HCT116 (cell line): ENCODE results near the gene NUP133. TPM values are rescaled to one million over a fixed set of nuclear protein-coding genes. Genes with fewer than 3 reads are reported as not detected.

Experiments
- ATAC-seq: fragments of 200-7000 bp; cut with Tn5 transposase; 2 replicates; pipeline ENCODE4 v1.9.1; 2020; ENCODE audit warnings: mild to moderate bottlenecking, moderate library complexity
- BruUV-seq: library from RNA; stranded (reverse); fragments of 400-500 nt; replicated peaks from 2 replicates; lab custom pipeline; 2021; lab: Mats Ljungman, UMichigan
- CTCF ChIA-PET: fragments of 300-600 bp; sonication (Branson Sonifier 250); formaldehyde crosslinking; loops from one replicate; lab custom pipeline; 2021; ENCODE audit warnings: antibody characterized with exemption; lab: Charles Lee
- POLR2A ChIA-PET: fragments of 300-600, 350-600 bp; sonication (Branson Sonifier 250); formaldehyde crosslinking; loops from one replicate; lab custom pipeline; 2021; ENCODE audit warnings: antibody characterized with exemption; lab: Charles Lee
- RAD21 ChIA-PET, 2 experiments: fragments of 300-600 bp; sonication (Branson Sonifier 250); formaldehyde crosslinking; loops; one replicate each; lab custom pipeline; 2023; ENCODE audit warnings: low total read pairs in 2 of 2; ENCODE audit not compliant: uncharacterized antibody in 2 of 2, unreplicated experiment in 2 of 2, low non-redundant PET in 1 of 2; lab: Charles Lee
- DNase-seq: peaks from one replicate; pipeline ENCODE4 v3.0.0-alpha.2; 2010; ENCODE audit warnings: low read depth, low spot score
- H2AFZ ChIP-seq: fragments of 200-600 bp; shearing (Covaris generic), sonication (generic); 2 replicates; pipeline ENCODE4 v1.6.1; 2017; ENCODE audit warnings: low read depth, mixed run types, mixed read lengths, antibody characterized with exemption, low read length; ENCODE audit not compliant: poor library complexity, severe bottlenecking
- H3K27ac ChIP-seq: 2 replicates; pipeline ENCODE4 v1.5.1; 2012; ENCODE audit warnings: low read depth, low read length
- H3K27me3 ChIP-seq: fragments of 200-600 bp; sonication (generic); 2 replicates; pipeline ENCODE4 v1.6.1; 2016; ENCODE audit warnings: mixed run types, low read length, mixed read lengths; ENCODE audit not compliant: insufficient read depth
- H3K36me3 ChIP-seq, 2 experiments: fragments of 200-500 bp in 1 of 2; fragments of 200-600 bp in 1 of 2; sonication (Bioruptor generic) in 1 of 2; sonication (generic) in 1 of 2; 2 replicates each; pipeline versions ENCODE4 v1.5.1 to v1.6.1; 2014 to 2016; ENCODE audit warnings: low read length in 2 of 2, inconsistent platforms in 1 of 2, mixed read lengths in 1 of 2, mixed run types in 1 of 2; ENCODE audit not compliant: insufficient read depth in 2 of 2, control insufficient read depth in 1 of 2
- H3K4me1 ChIP-seq, 2 experiments: fragments of 200-600 bp in 1 of 2; sonication (generic) in 1 of 2; 2 replicates each; pipeline versions ENCODE4 v1.5.1 to v1.6.1; 2012 to 2017; ENCODE audit warnings: low read length in 2 of 2, inconsistent platforms in 1 of 2, mild to moderate bottlenecking in 1 of 2, mixed read lengths in 1 of 2, mixed run types in 1 of 2, moderate library complexity in 1 of 2; ENCODE audit not compliant: insufficient read depth in 2 of 2, control insufficient read depth in 1 of 2
- H3K4me2 ChIP-seq: fragments of 200-600 bp; sonication (generic); 2 replicates; pipeline ENCODE4 v1.6.1; 2017; ENCODE audit warnings: mixed run types, low read length, mixed read lengths
- H3K4me3 ChIP-seq, 2 experiments: fragments of 200-600 bp in 1 of 2; sonication (generic) in 1 of 2; replicated peaks in 1 of 2; 2 replicates each; pipeline ENCODE4 v1.5.1; 2011 to 2016; ENCODE audit warnings: low read length in 2 of 2, control low read depth in 1 of 2, low read depth in 1 of 2, mild to moderate bottlenecking in 1 of 2, mixed read lengths in 1 of 2, mixed run types in 1 of 2
- H3K79me2 ChIP-seq: fragments of 200-600 bp; sonication (generic); 2 replicates; pipeline ENCODE4 v1.6.1; 2017; ENCODE audit warnings: mild to moderate bottlenecking, mixed run types, low read length, moderate library complexity, mixed read lengths; ENCODE audit not compliant: insufficient read depth
- H3K9ac ChIP-seq: fragments of 200-600 bp; sonication (generic); 2 replicates; pipeline ENCODE4 v1.6.1; 2016; ENCODE audit warnings: low read length, mixed read lengths
- H3K9me2 ChIP-seq: fragments of 200-600 bp; sonication (generic), shearing (Covaris generic); 2 replicates; pipeline ENCODE4 v1.6.1; 2017; ENCODE audit warnings: mixed run types, mild to moderate bottlenecking, moderate library complexity; ENCODE audit not compliant: insufficient read depth
- H3K9me3 ChIP-seq, 2 experiments: fragments of 200-500 bp in 1 of 2; fragments of 200-600 bp in 1 of 2; sonication (Bioruptor generic) in 1 of 2; sonication (generic) in 1 of 2; 2 replicates each; pipeline ENCODE4 v1.6.1; 2014 to 2017; ENCODE audit warnings: low read length in 2 of 2, mixed read lengths in 2 of 2, inconsistent platforms in 1 of 2, low read depth in 1 of 2, mild to moderate bottlenecking in 1 of 2, mixed run types in 1 of 2, moderate library complexity in 1 of 2; ENCODE audit not compliant: control insufficient read depth in 1 of 2, insufficient read depth in 1 of 2
- H4K20me1 ChIP-seq: fragments of 200-600 bp; sonication (generic), shearing (Covaris generic); 2 replicates; pipeline ENCODE4 v1.6.1; 2017; ENCODE audit warnings: mixed run types, mild to moderate bottlenecking, moderate library complexity; ENCODE audit not compliant: insufficient read depth
- CBX3 ChIP-seq: IDR thresholded peaks from 2 replicates; pipeline ENCODE4 v1.6.1; 2012; ENCODE audit warnings: low read depth
- ELF1 ChIP-seq: IDR thresholded peaks from 2 replicates; pipeline ENCODE4 v1.6.1; 2012; ENCODE audit warnings: low read depth, borderline replicate concordance
- FOSL1 ChIP-seq: IDR thresholded peaks from 2 replicates; pipeline ENCODE4 v1.6.1; 2012; ENCODE audit warnings: low read depth
- JUND ChIP-seq: IDR thresholded peaks from 2 replicates; pipeline ENCODE4 v1.6.1; 2012
- POLR2AphosphoS5 ChIP-seq: IDR thresholded peaks from 2 replicates; pipeline ENCODE4 v1.6.1; 2011; ENCODE audit warnings: mild to moderate bottlenecking, low read depth, low read length, moderate library complexity
- RAD21 ChIP-seq: IDR thresholded peaks from 2 replicates; pipeline ENCODE4 v1.6.1; 2012; ENCODE audit warnings: low read depth, mild to moderate bottlenecking
- SP1 ChIP-seq: IDR thresholded peaks from 2 replicates; pipeline ENCODE4 v1.6.1; 2012; ENCODE audit warnings: low read depth
- SRF ChIP-seq: IDR thresholded peaks from 2 replicates; pipeline ENCODE4 v1.6.1; 2012; ENCODE audit warnings: low read depth
- ZNF274 ChIP-seq: fragments of 200-500 bp; sonication (Bioruptor generic); IDR thresholded peaks from 2 replicates; pipeline ENCODE4 v1.6.1; 2014; ENCODE audit warnings: mild to moderate bottlenecking, low read depth, low read length, inconsistent platforms
- intact Hi-C: fragments of 100-400 bp; cut with micrococcal nuclease; formaldehyde crosslinking; loops from 2 replicates; pipeline ENCODE4 v1.10.0; 2022
- total RNA-seq: library from RNA; stranded (reverse); gene quantifications from one replicate; pipeline ENCODE4 v1.2.1, GENCODE V29; 2021; ENCODE audit not compliant: unreplicated experiment
- TF ChIP-seq, protein P1 (sequence below): IDR thresholded peaks from 2 replicates; pipeline ENCODE4 v1.6.1; 2012
- TF ChIP-seq, protein P2 (sequence below): IDR thresholded peaks from 2 replicates; pipeline ENCODE4 v1.6.1; 2011; ENCODE audit warnings: mild to moderate bottlenecking, low read length, moderate library complexity; ENCODE audit not compliant: insufficient replicate concordance; ENCODE audit errors: extremely low read depth
- TF ChIP-seq, protein P3 (sequence below), 3 experiments: fragments of 200-600 bp in 1 of 3; sonication (generic) in 1 of 3; IDR thresholded peaks in 2 of 3; conservative IDR thresholded peaks in 1 of 3; 2 replicates each; pipeline ENCODE4 v1.5.1; 2012 to 2017; ENCODE audit warnings: low read depth in 2 of 3, low read length in 2 of 3, antibody characterized with exemption in 1 of 3, borderline replicate concordance in 1 of 3, control low read depth in 1 of 3, mild to moderate bottlenecking in 1 of 3, mixed read lengths in 1 of 3, mixed run types in 1 of 3, moderate library complexity in 1 of 3; ENCODE audit not compliant: insufficient read depth in 1 of 3
- TF ChIP-seq, protein P4 (sequence below): IDR thresholded peaks from 2 replicates; pipeline ENCODE4 v1.6.1; 2012
- TF ChIP-seq, protein P5 (sequence below): IDR thresholded peaks from 2 replicates; pipeline ENCODE4 v1.6.1; 2012; ENCODE audit warnings: low read depth

Gene NUP133
- total RNA-seq, 1 experiment from 2014 or later, result 52.5 TPM

DNA sequence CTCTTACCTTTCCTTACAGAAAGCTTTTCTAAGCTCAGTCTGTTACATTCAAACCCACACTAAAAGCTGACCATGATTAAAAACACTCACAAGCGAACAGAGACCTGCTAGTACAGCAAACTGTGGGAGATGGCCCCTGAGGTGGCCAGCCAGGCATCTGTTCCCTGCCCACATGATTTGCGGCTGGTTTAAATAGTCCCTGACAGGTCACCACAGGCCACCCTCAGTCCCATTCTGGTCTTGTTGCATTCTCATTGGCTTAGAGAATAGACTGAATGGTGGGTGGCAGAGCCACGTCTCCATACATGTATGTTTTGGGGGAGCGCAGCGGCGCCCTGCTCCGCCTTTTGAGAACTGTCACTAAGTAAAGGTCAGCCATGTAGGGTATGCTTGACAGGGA, 71.9 kb downstream of the NUP133 start:
- H3K4me2 ChIP-seq, result no peak overlapping the region
- ATAC-seq (0 out of 2 replicates have a peak, but pooled peaks have one; percentile 18), DNase-seq (no peak)
- RAD21 ChIA-PET, result no interaction called here
- no peak overlapping the region for H2AFZ ChIP-seq
- H3K27me3 ChIP-seq, result no peaks in the 10 kb centered on the region
- H4K20me1 ChIP-seq, result no peaks in the 10 kb centered on the region
- H3K9ac ChIP-seq, result no peak overlapping the region
- no peaks in the 10 kb centered on the region for H3K79me2 ChIP-seq
- no peaks in the 10 kb centered on the region for H3K4me1 ChIP-seq
- H3K27ac ChIP-seq, result no peak overlapping the region
- H3K9me3 ChIP-seq, result no peaks in the 10 kb centered on the region
- peaks cover 0 to 11% of the 10 kb centered on the region in 2 experiments; a peak in 2 of 4 replicates for H3K36me3 ChIP-seq
- intact Hi-C loops, result no loop called here
- CTCF ChIA-PET, result no interaction called here
- POLR2A ChIA-PET, result no interaction called here
- no peaks in the 10 kb centered on the region for H3K9me2 ChIP-seq
- no TSS peak for BruUV-seq
- TF ChIP-seq, protein P1, sequence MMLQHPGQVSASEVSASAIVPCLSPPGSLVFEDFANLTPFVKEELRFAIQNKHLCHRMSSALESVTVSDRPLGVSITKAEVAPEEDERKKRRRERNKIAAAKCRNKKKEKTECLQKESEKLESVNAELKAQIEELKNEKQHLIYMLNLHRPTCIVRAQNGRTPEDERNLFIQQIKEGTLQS, result no peak
- TF ChIP-seq, protein P2, sequence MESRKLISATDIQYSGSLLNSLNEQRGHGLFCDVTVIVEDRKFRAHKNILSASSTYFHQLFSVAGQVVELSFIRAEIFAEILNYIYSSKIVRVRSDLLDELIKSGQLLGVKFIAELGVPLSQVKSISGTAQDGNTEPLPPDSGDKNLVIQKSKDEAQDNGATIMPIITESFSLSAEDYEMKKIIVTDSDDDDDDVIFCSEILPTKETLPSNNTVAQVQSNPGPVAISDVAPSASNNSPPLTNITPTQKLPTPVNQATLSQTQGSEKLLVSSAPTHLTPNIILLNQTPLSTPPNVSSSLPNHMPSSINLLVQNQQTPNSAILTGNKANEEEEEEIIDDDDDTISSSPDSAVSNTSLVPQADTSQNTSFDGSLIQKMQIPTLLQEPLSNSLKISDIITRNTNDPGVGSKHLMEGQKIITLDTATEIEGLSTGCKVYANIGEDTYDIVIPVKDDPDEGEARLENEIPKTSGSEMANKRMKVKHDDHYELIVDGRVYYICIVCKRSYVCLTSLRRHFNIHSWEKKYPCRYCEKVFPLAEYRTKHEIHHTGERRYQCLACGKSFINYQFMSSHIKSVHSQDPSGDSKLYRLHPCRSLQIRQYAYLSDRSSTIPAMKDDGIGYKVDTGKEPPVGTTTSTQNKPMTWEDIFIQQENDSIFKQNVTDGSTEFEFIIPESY, result no peak
- no peak for TF ChIP-seq JUND
- TF ChIP-seq CBX3, result no peak
- TF ChIP-seq, protein P3, sequence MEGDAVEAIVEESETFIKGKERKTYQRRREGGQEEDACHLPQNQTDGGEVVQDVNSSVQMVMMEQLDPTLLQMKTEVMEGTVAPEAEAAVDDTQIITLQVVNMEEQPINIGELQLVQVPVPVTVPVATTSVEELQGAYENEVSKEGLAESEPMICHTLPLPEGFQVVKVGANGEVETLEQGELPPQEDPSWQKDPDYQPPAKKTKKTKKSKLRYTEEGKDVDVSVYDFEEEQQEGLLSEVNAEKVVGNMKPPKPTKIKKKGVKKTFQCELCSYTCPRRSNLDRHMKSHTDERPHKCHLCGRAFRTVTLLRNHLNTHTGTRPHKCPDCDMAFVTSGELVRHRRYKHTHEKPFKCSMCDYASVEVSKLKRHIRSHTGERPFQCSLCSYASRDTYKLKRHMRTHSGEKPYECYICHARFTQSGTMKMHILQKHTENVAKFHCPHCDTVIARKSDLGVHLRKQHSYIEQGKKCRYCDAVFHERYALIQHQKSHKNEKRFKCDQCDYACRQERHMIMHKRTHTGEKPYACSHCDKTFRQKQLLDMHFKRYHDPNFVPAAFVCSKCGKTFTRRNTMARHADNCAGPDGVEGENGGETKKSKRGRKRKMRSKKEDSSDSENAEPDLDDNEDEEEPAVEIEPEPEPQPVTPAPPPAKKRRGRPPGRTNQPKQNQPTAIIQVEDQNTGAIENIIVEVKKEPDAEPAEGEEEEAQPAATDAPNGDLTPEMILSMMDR (IDR thresholded peaks at IDR 0.05 in 2 of 3, conservative IDR thresholded peaks at IDR 0.05 in 1 of 3; ENCODE audit: borderline replicate concordance in 1 of 3, insufficient read depth in 1 of 3, low read depth in 2 of 3, low read length in 2 of 3), result no peak
- TF ChIP-seq, protein P4, sequence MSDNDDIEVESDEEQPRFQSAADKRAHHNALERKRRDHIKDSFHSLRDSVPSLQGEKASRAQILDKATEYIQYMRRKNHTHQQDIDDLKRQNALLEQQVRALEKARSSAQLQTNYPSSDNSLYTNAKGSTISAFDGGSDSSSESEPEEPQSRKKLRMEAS, result no peak
- no peak for TF ChIP-seq POLR2AphosphoS5
- TF ChIP-seq SP1, result no peak
- TF ChIP-seq ELF1, result no peak
- TF ChIP-seq SRF, result no peak
- no peak for TF ChIP-seq FOSL1
- no peak for TF ChIP-seq ZNF274
- TF ChIP-seq, protein P5, sequence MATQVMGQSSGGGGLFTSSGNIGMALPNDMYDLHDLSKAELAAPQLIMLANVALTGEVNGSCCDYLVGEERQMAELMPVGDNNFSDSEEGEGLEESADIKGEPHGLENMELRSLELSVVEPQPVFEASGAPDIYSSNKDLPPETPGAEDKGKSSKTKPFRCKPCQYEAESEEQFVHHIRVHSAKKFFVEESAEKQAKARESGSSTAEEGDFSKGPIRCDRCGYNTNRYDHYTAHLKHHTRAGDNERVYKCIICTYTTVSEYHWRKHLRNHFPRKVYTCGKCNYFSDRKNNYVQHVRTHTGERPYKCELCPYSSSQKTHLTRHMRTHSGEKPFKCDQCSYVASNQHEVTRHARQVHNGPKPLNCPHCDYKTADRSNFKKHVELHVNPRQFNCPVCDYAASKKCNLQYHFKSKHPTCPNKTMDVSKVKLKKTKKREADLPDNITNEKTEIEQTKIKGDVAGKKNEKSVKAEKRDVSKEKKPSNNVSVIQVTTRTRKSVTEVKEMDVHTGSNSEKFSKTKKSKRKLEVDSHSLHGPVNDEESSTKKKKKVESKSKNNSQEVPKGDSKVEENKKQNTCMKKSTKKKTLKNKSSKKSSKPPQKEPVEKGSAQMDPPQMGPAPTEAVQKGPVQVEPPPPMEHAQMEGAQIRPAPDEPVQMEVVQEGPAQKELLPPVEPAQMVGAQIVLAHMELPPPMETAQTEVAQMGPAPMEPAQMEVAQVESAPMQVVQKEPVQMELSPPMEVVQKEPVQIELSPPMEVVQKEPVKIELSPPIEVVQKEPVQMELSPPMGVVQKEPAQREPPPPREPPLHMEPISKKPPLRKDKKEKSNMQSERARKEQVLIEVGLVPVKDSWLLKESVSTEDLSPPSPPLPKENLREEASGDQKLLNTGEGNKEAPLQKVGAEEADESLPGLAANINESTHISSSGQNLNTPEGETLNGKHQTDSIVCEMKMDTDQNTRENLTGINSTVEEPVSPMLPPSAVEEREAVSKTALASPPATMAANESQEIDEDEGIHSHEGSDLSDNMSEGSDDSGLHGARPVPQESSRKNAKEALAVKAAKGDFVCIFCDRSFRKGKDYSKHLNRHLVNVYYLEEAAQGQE, result no peak
- TF ChIP-seq RAD21, result no peak
- H3K4me3 ChIP-seq, result no peak overlapping the region
